Central memory CD4-positive, alpha-beta T cell (primary cell): ENCODE data around the gene MBD6.

Experiments
- DNase-seq: peaks from one replicate; pipeline ENCODE4 v3.0.0; 2022

The MBD6 gene

DNA sequence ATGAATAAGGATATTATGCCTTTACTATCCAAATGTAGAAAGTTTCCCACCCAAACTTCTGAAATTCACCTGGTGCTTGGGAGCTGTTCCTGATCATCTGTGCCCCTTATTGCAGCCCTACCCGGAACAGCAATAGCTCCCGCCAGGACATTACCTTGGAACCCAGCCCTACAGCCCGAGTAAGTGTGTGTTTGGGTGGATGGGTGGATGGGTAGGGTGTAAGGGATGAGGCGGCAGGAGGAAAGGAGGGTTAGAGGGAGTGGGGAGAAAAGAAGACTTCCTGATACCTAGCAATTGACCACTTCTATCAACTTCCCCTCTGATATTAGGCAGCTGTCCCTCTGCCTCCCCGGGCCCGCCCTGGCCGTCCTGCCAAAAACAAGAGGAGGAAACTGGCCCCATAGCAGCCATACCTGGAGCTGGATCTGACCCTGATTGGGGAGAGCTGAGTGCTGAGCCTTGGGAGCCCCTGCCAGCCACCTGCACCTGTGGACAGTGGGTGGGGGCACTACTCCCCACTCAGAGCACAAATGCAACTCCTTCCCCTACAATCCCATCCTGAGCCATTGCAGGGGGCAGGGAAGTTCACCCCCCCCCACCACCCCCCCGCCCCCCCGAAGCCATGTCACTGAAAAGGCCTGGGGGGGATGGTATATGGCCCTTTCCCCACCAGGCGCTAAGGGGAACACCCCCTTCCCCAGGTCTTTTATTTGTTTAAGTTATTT, 6.4 kb downstream of the MBD6 start:
- DNase-seq = no peak

GRCh38 chr12:57529831-57530230, 7.2 kb downstream of the MBD6 start:
- DNase-seq = no peak

- DNase-seq = no peak
Measured at GRCh38 chr12:57530396-57531142, 7.9 kb downstream of the MBD6 start.

- DNase-seq = no peak
Measured at GRCh38 chr12:57531836-57532235, 9.2 kb downstream of the MBD6 start.

- no peak for DNase-seq
Measured at GRCh38 chr12:57533108-57533507, 10.5 kb downstream of the MBD6 start.

DNA sequence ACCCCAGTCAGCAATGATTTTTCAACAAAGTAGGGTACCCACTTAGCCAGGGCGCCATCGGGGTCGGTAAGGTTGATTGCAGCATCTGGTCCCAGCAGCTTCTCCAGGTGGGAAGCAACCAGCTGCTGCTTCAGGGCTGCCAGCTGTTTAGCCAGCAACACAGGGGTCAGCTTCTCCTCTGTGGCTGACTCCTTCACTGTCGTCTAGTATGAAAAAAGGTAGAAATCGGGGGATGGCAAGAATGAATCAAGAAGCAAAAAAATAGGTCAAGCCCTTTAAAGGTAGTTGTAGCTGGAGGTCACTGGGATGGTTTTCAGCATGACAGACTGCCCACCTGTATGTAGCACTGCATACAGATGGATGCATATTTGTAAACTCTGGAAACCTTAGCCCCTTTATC, 11.6 kb downstream of the MBD6 start:
- DNase-seq = no peak

DNA sequence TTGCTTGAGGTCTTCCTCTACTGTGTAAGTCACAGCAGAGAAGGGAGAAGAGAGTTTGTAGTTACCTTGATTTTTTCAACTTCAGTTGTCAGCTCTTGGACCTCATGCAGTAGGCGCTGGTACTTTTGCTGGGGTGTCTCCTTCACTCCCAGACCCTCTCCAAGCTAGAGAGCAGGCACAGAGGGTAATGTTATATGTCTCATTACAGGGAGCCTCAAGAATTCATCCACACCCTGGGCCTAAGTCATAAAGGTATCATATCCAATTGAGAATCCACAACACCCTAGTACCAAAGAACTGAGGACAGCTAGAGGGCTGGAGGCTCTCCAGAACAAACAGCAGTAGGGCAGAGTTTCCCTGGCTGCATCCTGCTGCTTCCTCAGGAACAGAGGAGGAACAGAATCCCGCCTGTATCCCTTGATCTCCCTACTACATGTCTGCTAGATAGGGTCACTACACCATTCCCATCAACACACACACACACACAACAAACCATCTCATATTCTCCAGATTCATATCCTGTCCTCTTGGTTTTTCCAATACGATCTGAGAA, 12.4 kb downstream of the MBD6 start:
- DNase-seq = no peak

DNA sequence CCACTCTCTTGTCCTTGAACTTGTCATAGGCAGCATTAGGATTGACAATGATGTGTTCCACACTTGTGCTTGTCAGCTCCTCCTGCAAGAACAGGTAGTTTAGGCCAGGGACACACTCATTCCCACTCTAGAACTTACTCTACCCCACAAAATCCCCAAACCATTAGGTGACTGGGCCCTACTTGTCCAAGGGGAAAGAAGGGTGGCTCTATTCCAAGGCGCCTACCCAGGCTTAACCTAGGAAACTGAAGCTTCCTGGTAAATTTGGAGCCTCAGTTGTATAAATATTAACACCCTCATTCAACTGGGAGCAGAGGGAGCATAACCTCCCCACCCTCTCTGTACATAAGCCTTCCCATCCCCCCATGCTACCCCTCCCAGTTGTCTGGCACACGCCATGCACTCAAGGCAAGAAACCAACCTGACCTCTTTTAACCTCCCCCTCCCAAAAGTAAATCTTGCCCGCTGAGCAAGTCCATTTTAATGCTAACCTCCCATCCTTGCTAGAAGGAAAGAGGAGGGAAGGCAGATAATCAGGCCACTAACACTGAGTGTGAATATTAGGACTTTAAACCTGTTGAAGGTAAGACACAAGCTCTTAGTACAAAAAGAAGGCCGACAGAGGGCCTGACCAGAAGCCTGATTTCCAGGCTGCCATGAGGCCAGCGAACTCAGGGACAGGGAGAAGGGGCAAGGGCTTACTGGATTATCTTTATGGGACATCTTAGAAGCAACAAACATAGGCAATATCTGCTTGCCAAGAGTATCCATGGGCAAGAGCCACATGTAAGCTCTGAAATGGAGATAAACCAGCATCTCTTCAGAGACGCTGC, 13.4 kb downstream of the MBD6 start:
- DNase-seq = no peak

GRCh38 chr12:57536597-57536942, 13.9 kb downstream of the MBD6 start:
- no peak for DNase-seq

DNA sequence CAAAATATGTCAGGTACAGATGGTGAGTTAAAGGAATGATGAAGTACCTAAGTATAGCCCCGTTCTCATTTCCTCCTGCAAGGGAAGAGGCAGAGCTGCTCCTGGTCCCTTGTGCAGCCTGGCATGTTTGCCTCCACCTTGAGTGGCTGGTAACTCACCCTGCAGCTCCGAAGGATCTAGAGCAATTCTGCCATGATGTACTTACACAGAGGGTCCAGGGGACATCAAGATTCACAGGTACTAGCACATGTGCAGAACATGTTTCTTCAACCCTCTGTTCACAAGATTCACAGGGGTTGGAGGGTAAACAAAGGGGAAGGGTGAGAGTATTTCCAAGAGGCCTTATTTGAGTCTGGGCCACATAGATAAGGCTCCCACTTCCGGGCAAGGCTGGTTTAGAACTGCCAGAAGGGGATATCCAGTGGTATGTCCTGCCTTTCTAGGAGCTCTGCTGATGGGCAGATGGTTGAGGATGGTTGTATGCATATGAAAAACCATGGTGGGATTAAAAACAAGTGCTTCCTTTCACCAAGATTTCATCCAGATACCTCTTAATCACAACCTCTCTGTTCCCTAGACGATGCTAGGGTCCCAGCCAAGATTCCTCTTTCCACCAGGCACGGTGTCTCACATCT, 16.6 kb downstream of the MBD6 start:
- no peak for DNase-seq

DNA sequence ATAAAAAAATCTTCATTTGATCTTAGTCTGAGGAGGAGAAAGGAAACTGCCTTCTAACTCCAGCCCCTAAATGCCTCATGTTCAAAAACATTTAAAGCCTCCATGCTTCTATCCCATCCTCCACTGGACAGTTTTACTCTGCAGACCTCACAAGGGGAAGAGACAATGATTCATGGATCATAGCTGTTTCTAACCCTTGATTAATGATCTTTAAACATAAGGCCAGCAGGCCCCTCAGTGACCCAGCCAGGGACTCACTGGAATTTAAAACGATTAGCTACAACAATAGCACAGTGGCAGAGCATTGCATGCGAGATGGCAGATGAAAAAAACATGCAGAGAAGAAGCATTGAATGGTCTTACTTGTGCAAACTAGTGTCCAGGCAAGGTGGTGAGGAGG, 18.4 kb downstream of the MBD6 start:
- DNase-seq = no peak

DNA sequence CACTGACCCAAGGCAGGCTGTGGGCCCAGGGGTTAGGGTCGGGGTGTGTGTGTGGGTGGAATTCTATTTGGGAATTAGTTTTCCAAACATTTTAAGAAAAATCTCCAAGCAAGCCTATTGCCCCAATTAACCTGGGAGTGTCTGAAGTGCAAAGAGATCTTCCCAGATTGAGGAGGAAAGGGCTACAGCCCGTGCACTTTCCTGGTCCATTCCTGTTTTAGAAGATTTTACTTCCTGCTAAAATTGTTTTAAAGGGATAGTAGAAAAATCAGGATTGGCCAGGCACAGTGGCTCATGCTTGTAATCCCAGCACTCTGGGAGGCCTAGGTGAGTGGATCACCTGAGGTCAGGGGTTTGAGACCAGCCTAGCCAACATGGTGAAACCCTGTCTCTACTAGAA, 19.1 kb downstream of the MBD6 start:
- no peak for DNase-seq

DNA sequence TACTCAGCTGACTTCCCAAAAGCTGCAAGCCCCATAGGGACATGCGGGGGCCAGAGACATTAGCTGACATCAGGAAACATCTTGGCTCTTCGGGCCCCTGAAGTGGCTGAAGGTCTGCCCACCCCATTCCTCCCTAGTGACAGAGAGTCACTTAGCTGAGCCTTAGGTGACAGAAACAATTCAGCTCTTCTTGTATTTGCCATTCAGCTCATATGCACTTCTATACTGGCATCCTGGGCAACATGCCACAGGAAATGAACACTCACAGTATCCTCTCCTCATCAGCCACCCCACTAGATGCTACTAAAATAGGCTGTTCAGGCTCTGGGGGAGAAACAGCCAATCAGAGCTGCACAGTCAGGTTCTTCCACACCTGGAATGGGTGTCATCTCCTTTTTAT, 21.0 kb downstream of the MBD6 start:
- no peak for DNase-seq

GRCh38 chr12:57545809-57546437, 23.3 kb downstream of the MBD6 start:
- DNase-seq = no peak

DNA sequence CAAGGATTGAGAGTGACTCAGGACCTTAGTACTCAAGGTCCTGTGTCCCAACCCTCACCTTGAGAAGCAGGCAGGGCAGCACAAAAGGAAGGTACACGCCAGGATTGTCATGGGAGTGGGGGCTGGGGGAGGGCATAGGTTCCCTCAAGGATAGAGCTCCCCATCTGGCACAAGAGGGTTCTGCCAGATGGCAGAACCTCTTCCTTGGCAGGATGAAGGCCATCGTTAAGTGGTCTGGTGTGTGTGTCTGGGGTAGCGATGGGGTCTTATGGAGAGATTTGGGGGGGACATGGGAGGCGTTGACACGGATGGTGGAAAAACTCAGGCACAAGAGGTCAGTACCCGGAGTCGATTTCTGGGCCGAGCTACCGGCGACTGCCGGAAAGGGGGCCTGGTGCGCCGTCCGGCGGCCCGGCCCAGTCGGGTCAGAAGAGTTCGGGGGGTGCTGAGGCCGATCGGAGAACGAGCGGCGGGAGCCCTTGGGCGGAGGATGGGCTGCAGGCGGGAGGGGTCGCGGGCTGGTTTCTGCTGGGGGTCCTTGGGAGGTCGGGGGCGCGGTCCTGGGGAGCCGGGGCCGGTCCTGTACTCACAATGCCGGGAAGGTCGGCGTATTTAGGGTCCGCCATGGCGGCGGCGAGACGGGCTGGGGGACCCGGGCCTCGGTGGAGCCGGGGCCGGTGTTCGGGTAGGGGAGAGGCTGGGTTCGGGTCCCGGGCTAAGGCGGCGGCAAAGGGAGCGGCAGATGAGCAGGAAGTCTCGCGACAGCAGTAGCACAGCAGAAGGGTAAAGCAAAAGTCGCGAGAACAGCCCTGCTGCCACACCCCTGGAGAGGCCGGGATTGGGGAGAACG, 24.0 kb downstream of the MBD6 start, which contains the start of gene DCTN2:
DCTN2 (minus strand) TSS at position 755 of the 850 bp plus-strand sequence; CDS start at position 626, 129 bp downstream.
- DNase-seq = peak; percentile 92

GRCh38 chr12:57547288-57548012, 24.8 kb downstream of the MBD6 start:
- DNase-seq = no peak

- no peak for DNase-seq
Measured at GRCh38 chr12:57548013-57548315, 25.3 kb downstream of the MBD6 start.

- DNase-seq = no peak
Measured at GRCh38 chr12:57548488-57548887, 25.9 kb downstream of the MBD6 start.

GRCh38 chr12:57549203-57549908, 26.7 kb downstream of the MBD6 start:
- no peak for DNase-seq
